GM19239 (cell line): Measurements from ENCODE around the gene FBXL7.

ENCODE experiments used
- DNase-seq: peaks from one replicate; pipeline ENCODE4 v3.0.0; 2011; ENCODE audit warnings: low spot score; ENCODE audit not compliant: insufficient read length
- FAIRE-seq: peaks from 2 replicates; lab custom pipeline; 2011; peaks lifted over from hg19 to GRCh38; lab: Jason Lieb, UNC

The FBXL7 gene

GRCh38 chr5:15645381-15646160 lies 145.6 kb downstream of the FBXL7 start:
- DNase-seq, result no peak
- FAIRE-seq, result no peak

- FAIRE-seq (no peak), DNase-seq (no peak)
These were observed 146.4 kb downstream of the FBXL7 start for GRCh38 chr5:15646371-15646770.

- FAIRE-seq (no peak), DNase-seq (no peak)
These were observed 147.3 kb downstream of the FBXL7 start for GRCh38 chr5:15647251-15647650.

- FAIRE-seq (no peak), DNase-seq (no peak)
These were observed 150.3 kb downstream of the FBXL7 start for GRCh38 chr5:15650266-15650665.

GRCh38 chr5:15654779-15655178 lies 154.8 kb downstream of the FBXL7 start:
- DNase-seq, result no peak
- no peak for FAIRE-seq

GRCh38 chr5:15655683-15656082 lies 155.7 kb downstream of the FBXL7 start:
- FAIRE-seq, result no peak
- no peak for DNase-seq

- FAIRE-seq, result no peak
- DNase-seq, result no peak
These were observed 165.0 kb downstream of the FBXL7 start for GRCh38 chr5:15664961-15665360.

- FAIRE-seq, result no peak
These were observed 169.8 kb downstream of the FBXL7 start for GRCh38 chr5:15669826-15670225.

GRCh38 chr5:15674716-15675115 lies 174.7 kb downstream of the FBXL7 start:
- FAIRE-seq, result no peak
- DNase-seq, result no peak

More at GRCh38 chr5:15669826-15670225, 169.8 kb downstream of the FBXL7 start:
- no peak for DNase-seq

GRCh38 chr5:15676591-15676990 lies 176.6 kb downstream of the FBXL7 start:
- no peak for FAIRE-seq
- no peak for DNase-seq

- DNase-seq, result no peak
- FAIRE-seq, result no peak
These were observed 179.2 kb downstream of the FBXL7 start for GRCh38 chr5:15679161-15679560.

GRCh38 chr5:15680455-15680854 lies 180.5 kb downstream of the FBXL7 start:
- no peak for FAIRE-seq
- no peak for DNase-seq

GRCh38 chr5:15682122-15682521 lies 182.1 kb downstream of the FBXL7 start:
- DNase-seq (no peak), FAIRE-seq (no peak)

GRCh38 chr5:15682566-15682965 lies 182.6 kb downstream of the FBXL7 start:
- DNase-seq (no peak), FAIRE-seq (no peak)

GRCh38 chr5:15683332-15683731 lies 183.4 kb downstream of the FBXL7 start:
- no peak for DNase-seq
- no peak for FAIRE-seq

GRCh38 chr5:15687401-15687800 lies 187.4 kb downstream of the FBXL7 start:
- no peak for DNase-seq
- no peak for FAIRE-seq

- DNase-seq (no peak), FAIRE-seq (no peak)
These were observed 189.9 kb downstream of the FBXL7 start for GRCh38 chr5:15689836-15690235.

GRCh38 chr5:15690611-15691010 lies 190.6 kb downstream of the FBXL7 start:
- DNase-seq (no peak), FAIRE-seq (no peak)

GRCh38 chr5:15691521-15691920 lies 191.5 kb downstream of the FBXL7 start:
- no peak for DNase-seq
- no peak for FAIRE-seq

GRCh38 chr5:15692706-15693381 lies 192.9 kb downstream of the FBXL7 start:
- DNase-seq, result no peak
- FAIRE-seq, result no peak

- FAIRE-seq (no peak), DNase-seq (no peak)
These were observed 193.4 kb downstream of the FBXL7 start for GRCh38 chr5:15693382-15693728.

GRCh38 chr5:15693933-15694332 lies 194.0 kb downstream of the FBXL7 start:
- FAIRE-seq (no peak), DNase-seq (no peak)
